ENCODE measurements around the gene CHAF1A.

CHAF1A gene

GRCh38 chr19:4457654-4458395, 55.4 kb downstream of the CHAF1A start, which contains the start of gene UBXN6:
Gene UBXN6, minus strand, starts transcription at chr19:4457794. Its CDS starts 97 bp downstream, at chr19:4457697.
- DNase-seq: peak; percentile 98

GRCh38 chr19:4464815-4465581, 62.6 kb downstream of the CHAF1A start:
- no peak for DNase-seq

- DNase-seq: no peak
These were observed 65.4 kb downstream of the CHAF1A start for GRCh38 chr19:4467835-4468234.

- peak; percentile 100 for DNase-seq
These were observed 69.1 kb downstream of the CHAF1A start for GRCh38 chr19:4471403-4472173.

- no peak for DNase-seq
These were observed 69.9 kb downstream of the CHAF1A start, which contains the start of gene HDGFL2 for GRCh38 chr19:4472174-4472974. Gene HDGFL2, plus strand, starts transcription at chr19:4472297. Its CDS starts 54 bp downstream, at chr19:4472351.

- DNase-seq: no peak
These were observed 70.7 kb downstream of the CHAF1A start for GRCh38 chr19:4473011-4473762.

- DNase-seq: no peak
These were observed 71.5 kb downstream of the CHAF1A start for GRCh38 chr19:4473763-4474513.

- peak; percentile 91 for DNase-seq
These were observed 72.1 kb downstream of the CHAF1A start for GRCh38 chr19:4474514-4475022.

GRCh38 chr19:4477034-4477801, 74.8 kb downstream of the CHAF1A start:
- no peak for DNase-seq

GRCh38 chr19:4482721-4483364, 80.4 kb downstream of the CHAF1A start:
- DNase-seq: no peak

GRCh38 chr19:4483385-4483784, 80.9 kb downstream of the CHAF1A start:
- no peak for DNase-seq

GRCh38 chr19:4487572-4487971, 85.1 kb downstream of the CHAF1A start:
- DNase-seq: no peak

- no peak for DNase-seq
These were observed 86.1 kb downstream of the CHAF1A start for GRCh38 chr19:4488496-4488895.

- DNase-seq: no peak
These were observed 89.0 kb downstream of the CHAF1A start for GRCh38 chr19:4491446-4491845.

GRCh38 chr19:4492337-4493103, 90.1 kb downstream of the CHAF1A start:
- no peak for DNase-seq
